Skin epidermis (tissue), 12 donors: ENCODE measurements around the gene MCM8.

Experiments used
- H3K27ac ChIP-seq, 21 experiments: fragments of 200-600 bp; sonication (generic) in 11 of 21; one replicate each; pipeline ENCODE4 v1.5.0; 2020; ENCODE audit warnings: mild to moderate bottlenecking in 3 of 21, inconsistent platforms in 2 of 21, moderate library complexity in 2 of 21
- H3K4me3 ChIP-seq, 7 experiments: fragments of 200-600 bp; sonication (generic) in 2 of 7; one replicate each; pipeline ENCODE4 v1.5.0; 2020; ENCODE audit warnings: inconsistent platforms in 2 of 7, mild to moderate bottlenecking in 2 of 7, moderate library complexity in 1 of 7

Gene MCM8

GRCh38 chr20:5938456-5939029, 11.9 kb upstream of the MCM8 start:
- Histone ChIP-seq H3K27ac (no peak overlapping the region), H3K4me3 (no peak overlapping the region)

- Histone ChIP-seq H3K4me3 (no peak overlapping the region), H3K27ac (no peak overlapping the region)
These were observed 4.5 kb upstream of the MCM8 start for GRCh38 chr20:5945963-5946362.

- Histone ChIP-seq H3K27ac (no peak overlapping the region), H3K4me3 (no peak overlapping the region)
These were observed 3.2 kb upstream of the MCM8 start for GRCh38 chr20:5947276-5947675.

- Histone ChIP-seq H3K4me3 (peak overlapping the region; percentile 56 to 94 (median 84)), H3K27ac (peak overlapping the region in 18 of 21 experiments; percentile 34 to 86 (median 82))
These were observed 545 bp upstream of the MCM8 start for GRCh38 chr20:5949943-5950270.

- no peak overlapping the region for H3K4me3 ChIP-seq
- H3K27ac ChIP-seq, result no peak overlapping the region
These were observed 17.0 kb downstream of the MCM8 start for GRCh38 chr20:5967469-5967868.

GRCh38 chr20:5968462-5968861, 18.0 kb downstream of the MCM8 start:
- no peak overlapping the region for H3K27ac ChIP-seq
- no peak overlapping the region for H3K4me3 ChIP-seq

- H3K27ac ChIP-seq, result no peak overlapping the region
These were observed 19.0 kb downstream of the MCM8 start for GRCh38 chr20:5969348-5969935.

GRCh38 chr20:5969940-5970339, 19.5 kb downstream of the MCM8 start:
- no peak overlapping the region for H3K27ac ChIP-seq
- H3K4me3 ChIP-seq, result no peak overlapping the region

More at GRCh38 chr20:5969348-5969935, 19.0 kb downstream of the MCM8 start:
- H3K4me3 ChIP-seq, result no peak overlapping the region

GRCh38 chr20:5970381-5970780, 19.9 kb downstream of the MCM8 start:
- Histone ChIP-seq H3K27ac (no peak overlapping the region), H3K4me3 (no peak overlapping the region)

GRCh38 chr20:5971203-5971602, 20.8 kb downstream of the MCM8 start:
- H3K4me3 ChIP-seq, result no peak overlapping the region
- no peak overlapping the region for H3K27ac ChIP-seq

GRCh38 chr20:5973172-5973571, 22.7 kb downstream of the MCM8 start:
- Histone ChIP-seq H3K27ac (peak overlapping the region in 1 of 21 experiments; percentile 11), H3K4me3 (no peak overlapping the region)

- Histone ChIP-seq H3K27ac (no peak overlapping the region), H3K4me3 (no peak overlapping the region)
These were observed 23.5 kb downstream of the MCM8 start for GRCh38 chr20:5973971-5974370.

GRCh38 chr20:5974531-5974930, 24.1 kb downstream of the MCM8 start:
- no peak overlapping the region for H3K27ac ChIP-seq
- H3K4me3 ChIP-seq, result no peak overlapping the region

- Histone ChIP-seq H3K27ac (no peak overlapping the region), H3K4me3 (no peak overlapping the region)
These were observed 25.3 kb downstream of the MCM8 start for GRCh38 chr20:5975778-5976177.

GRCh38 chr20:5977223-5977622, 26.8 kb downstream of the MCM8 start:
- H3K27ac ChIP-seq, result no peak overlapping the region
- no peak overlapping the region for H3K4me3 ChIP-seq

GRCh38 chr20:5977975-5978374, 27.5 kb downstream of the MCM8 start:
- Histone ChIP-seq H3K4me3 (no peak overlapping the region), H3K27ac (no peak overlapping the region)

GRCh38 chr20:5979801-5980200, 29.3 kb downstream of the MCM8 start:
- Histone ChIP-seq H3K4me3 (no peak overlapping the region), H3K27ac (no peak overlapping the region)

GRCh38 chr20:5980720-5981538, 30.5 kb downstream of the MCM8 start:
- no peak overlapping the region for H3K27ac ChIP-seq

GRCh38 chr20:5987383-5987782, 36.9 kb downstream of the MCM8 start:
- no peak overlapping the region for H3K4me3 ChIP-seq
- no peak overlapping the region for H3K27ac ChIP-seq

More at GRCh38 chr20:5980720-5981538, 30.5 kb downstream of the MCM8 start:
- no peak overlapping the region for H3K4me3 ChIP-seq

GRCh38 chr20:5989539-5989938, 39.1 kb downstream of the MCM8 start:
- Histone ChIP-seq H3K4me3 (no peak overlapping the region), H3K27ac (no peak overlapping the region)

- H3K4me3 ChIP-seq, result no peak overlapping the region
- no peak overlapping the region for H3K27ac ChIP-seq
These were observed 40.5 kb downstream of the MCM8 start for GRCh38 chr20:5990946-5991345.
